WTC11 (cell line): ENCODE results near the gene CACNA2D4.

Experiments
- CREM ChIP-seq: sonication (generic); formaldehyde crosslinking; IDR thresholded peaks from 2 replicates; pipeline ENCODE4 v1.8.1; 2022; ENCODE audit warnings: mild to moderate bottlenecking, missing genetic modification reagents, moderate library complexity
- GABPB1 ChIP-seq: sonication (generic); formaldehyde crosslinking; IDR thresholded peaks from 2 replicates; pipeline ENCODE4 v1.8.1; 2023; ENCODE audit warnings: mild to moderate bottlenecking, missing genetic modification reagents
- MXD4 ChIP-seq: fragments of 250-450 bp; sonication (Bioruptor Pico); IDR thresholded peaks from 2 replicates; pipeline ENCODE4 v1.8.0; 2021; ENCODE audit warnings: mild to moderate bottlenecking, moderate library complexity, borderline replicate concordance
- NFYB ChIP-seq: sonication (generic); formaldehyde crosslinking; conservative IDR thresholded peaks from 2 replicates; pipeline ENCODE4 v1.8.0; 2022; ENCODE audit warnings: low read depth, missing genetic modification reagents
- TF ChIP-seq, protein P1 (sequence below): sonication (generic); formaldehyde crosslinking; IDR thresholded peaks from 2 replicates; pipeline ENCODE4 v1.8.0; 2022; ENCODE audit warnings: mild to moderate bottlenecking, missing genetic modification reagents

DNA sequence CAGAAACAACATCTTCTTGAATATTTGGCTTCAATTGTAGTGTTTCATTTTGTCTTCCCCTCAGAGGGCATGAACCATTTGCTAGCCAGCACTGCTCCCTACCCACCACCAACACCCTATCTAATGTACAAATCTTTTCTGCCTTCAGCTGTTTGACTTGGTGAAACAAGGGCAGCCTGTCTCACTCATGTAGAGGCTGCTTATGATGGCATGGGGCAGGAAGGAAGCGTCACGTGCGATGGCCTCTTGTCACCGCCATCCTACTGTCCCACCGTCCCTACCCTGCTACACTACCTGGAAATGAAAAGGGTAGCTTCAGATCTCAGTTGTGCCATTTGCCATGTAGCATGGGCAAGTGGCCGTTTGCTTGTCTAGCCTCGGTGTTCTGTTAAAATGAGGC lies 128.0 kb downstream of the CACNA2D4 start:
- no peak for TF ChIP-seq CREM
- no peak for TF ChIP-seq MXD4 (CRISPR knock-in tag)
- no peak for TF ChIP-seq NFYB
- no peak for TF ChIP-seq GABPB1 (CRISPR knock-in tag)
- TF ChIP-seq, protein P1, sequence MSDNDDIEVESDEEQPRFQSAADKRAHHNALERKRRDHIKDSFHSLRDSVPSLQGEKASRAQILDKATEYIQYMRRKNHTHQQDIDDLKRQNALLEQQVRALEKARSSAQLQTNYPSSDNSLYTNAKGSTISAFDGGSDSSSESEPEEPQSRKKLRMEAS = no peak
